ENCODE results near the gene TPCN2.

DNA sequence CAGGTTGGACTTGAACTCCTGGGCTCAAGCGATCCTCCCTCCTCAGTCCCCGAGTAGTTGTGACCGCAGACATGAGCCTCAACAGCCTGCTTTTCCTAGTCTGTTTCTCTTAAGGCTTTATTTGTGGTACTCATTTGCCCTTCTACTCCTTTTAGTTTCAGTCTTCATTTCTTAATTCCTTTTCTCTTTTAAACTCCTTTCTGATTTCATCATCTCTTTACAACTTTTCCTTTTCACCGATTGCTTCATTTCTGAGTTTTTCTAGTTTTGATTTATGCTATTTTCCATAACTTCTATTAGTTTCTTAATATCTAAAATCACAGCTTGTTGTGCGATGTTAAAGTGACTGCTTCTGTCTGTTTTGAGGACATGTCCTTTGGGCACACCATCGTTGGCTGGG is 18.4 kb upstream of the TPCN2 start:
- TF ChIP-seq, protein P1, sequence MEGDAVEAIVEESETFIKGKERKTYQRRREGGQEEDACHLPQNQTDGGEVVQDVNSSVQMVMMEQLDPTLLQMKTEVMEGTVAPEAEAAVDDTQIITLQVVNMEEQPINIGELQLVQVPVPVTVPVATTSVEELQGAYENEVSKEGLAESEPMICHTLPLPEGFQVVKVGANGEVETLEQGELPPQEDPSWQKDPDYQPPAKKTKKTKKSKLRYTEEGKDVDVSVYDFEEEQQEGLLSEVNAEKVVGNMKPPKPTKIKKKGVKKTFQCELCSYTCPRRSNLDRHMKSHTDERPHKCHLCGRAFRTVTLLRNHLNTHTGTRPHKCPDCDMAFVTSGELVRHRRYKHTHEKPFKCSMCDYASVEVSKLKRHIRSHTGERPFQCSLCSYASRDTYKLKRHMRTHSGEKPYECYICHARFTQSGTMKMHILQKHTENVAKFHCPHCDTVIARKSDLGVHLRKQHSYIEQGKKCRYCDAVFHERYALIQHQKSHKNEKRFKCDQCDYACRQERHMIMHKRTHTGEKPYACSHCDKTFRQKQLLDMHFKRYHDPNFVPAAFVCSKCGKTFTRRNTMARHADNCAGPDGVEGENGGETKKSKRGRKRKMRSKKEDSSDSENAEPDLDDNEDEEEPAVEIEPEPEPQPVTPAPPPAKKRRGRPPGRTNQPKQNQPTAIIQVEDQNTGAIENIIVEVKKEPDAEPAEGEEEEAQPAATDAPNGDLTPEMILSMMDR (conservative IDR thresholded peaks at IDR 0.05; ENCODE audit: low read depth, low read length): no peak
- TF ChIP-seq EZH2 (IDR thresholded peaks at IDR 0.05; ENCODE audit: borderline replicate concordance, low read depth, low read length, poor library complexity, severe bottlenecking): no peak

Data from A673 (cell line).